Colonic mucosa (tissue), 4 donors: ENCODE measurements around the gene CPVL. TPM values are rescaled to one million over a fixed set of nuclear protein-coding genes. Genes with fewer than 3 reads are reported as not detected.

Experiments used
- DNase-seq: peaks from one replicate; pipeline ENCODE4 v3.0.0-alpha.2; 2020
- H3K27ac ChIP-seq: fragments of 200-600 bp; one replicate; pipeline ENCODE4 v1.8.0; 2021
- H3K27me3 ChIP-seq: fragments of 200-600 bp; one replicate; pipeline ENCODE4 v1.8.0; 2021
- H3K36me3 ChIP-seq: fragments of 200-600 bp; one replicate; pipeline ENCODE4 v1.8.0; 2021
- H3K4me1 ChIP-seq: fragments of 200-600 bp; one replicate; pipeline ENCODE4 v1.8.0; 2021; ENCODE audit warnings: mild to moderate bottlenecking
- H3K4me3 ChIP-seq: fragments of 200-600 bp; one replicate; pipeline ENCODE4 v1.8.0; 2021
- H3K9ac ChIP-seq, 2 donors: one replicate each; pipeline ENCODE4 v1.7.0; 2013; ENCODE audit warnings: control low read depth in 2 of 2, low read depth in 2 of 2, low read length in 2 of 2
- H3K9me3 ChIP-seq: fragments of 200-600 bp; one replicate; pipeline ENCODE4 v1.8.0; 2021
- CTCF ChIP-seq: fragments of 200-600 bp; IDR thresholded peaks from one replicate; pipeline ENCODE4 v1.8.0; 2022; ENCODE audit warnings: antibody characterized with exemption, mild to moderate bottlenecking
- intact Hi-C: fragments of 100-400 bp; cut with DNase I; formaldehyde crosslinking; loops from one replicate; pipeline ENCODE4 v1.14.1; 2022
- total RNA-seq, 2 donors: library from RNA; stranded (reverse); fragmentation: NEBNext Ultra II Directional in 1 of 2; extraction: Animal tissue kit (Norgen Biotek cat#: 25700) in 1 of 2; gene quantifications; one replicate each; pipeline ENCODE4 v1.2.1, GENCODE V29; 2021
- donor health status: healthy.
- donor health status: DM: no; HTN: no; CAD: no.
- donor health status: DM: no; HTN: no; CAD: no.

Gene CPVL
- total RNA-seq = 10 to 100 TPM in 1 of 2 donors, 1 to 10 TPM in 1; 4.9 to 17.0 TPM

GRCh38 chr7:29146057-29146706 lies at the start of gene CPVL:
TSS of gene CPVL (minus strand) at chr7:29146537. CDS start at chr7:29121061, 25,476 bp downstream.
- intact Hi-C loops = no loop called here
- Histone ChIP-seq H3K9ac (peak within 1 kb of the TSS in 1 of 2 donors; percentile 62), H3K27me3 (no peaks in the 10 kb centered on the region), H3K4me1 (no peaks in the 10 kb centered on the region), H3K36me3 (no peaks in the 10 kb centered on the region), H3K9me3 (no peaks in the 10 kb centered on the region), H3K4me3 (peak within 1 kb of the TSS; percentile 36), H3K27ac (no peak within 1 kb of the TSS)
- peak; percentile 59 for DNase-seq
- TF ChIP-seq CTCF = no peak

- peak; percentile 76 for DNase-seq
- Histone ChIP-seq H3K36me3 (no peaks in the 10 kb centered on the region), H3K9ac (peak within 1 kb of the TSS; percentile 70 to 76), H3K9me3 (no peaks in the 10 kb centered on the region), H3K4me1 (no peaks in the 10 kb centered on the region), H3K27ac (peak within 1 kb of the TSS; percentile 62), H3K4me3 (peak within 1 kb of the TSS; percentile 75), H3K27me3 (no peaks in the 10 kb centered on the region)
- TF ChIP-seq CTCF = no peak
- intact Hi-C loops = loop anchor here (5.0 to 10.0 kb wide), 2 partner anchors 140 to 212 kb away; no protein-coding TSS in a partner anchor
Observed at GRCh38 chr7:29194594-29195427, 48.5 kb upstream of the CPVL start, which contains the start of gene CHN2. TSS of gene CHN2 (plus strand) at chr7:29194775.

DNA sequence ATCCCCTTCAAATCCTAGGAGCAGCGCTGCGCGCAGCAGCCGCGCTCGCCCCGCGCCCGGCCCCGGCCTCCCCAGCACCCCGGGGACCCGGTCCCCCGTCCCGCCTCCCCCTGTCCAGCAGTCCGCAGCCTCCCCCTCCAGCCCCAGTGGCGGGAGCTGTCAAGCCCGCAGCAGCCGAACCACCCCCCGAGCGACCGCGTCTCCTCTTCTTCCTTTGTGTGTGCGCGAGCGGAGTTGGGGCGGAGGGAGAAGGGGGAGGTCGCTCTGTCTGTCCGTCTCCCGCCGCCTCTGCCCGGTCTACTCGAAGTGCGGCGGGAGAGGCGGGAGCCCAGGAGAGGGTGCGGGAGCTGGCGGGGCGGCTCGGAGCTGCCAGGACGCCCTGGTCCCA lies 47.9 kb upstream of the CPVL start:
- DNase-seq = peak; percentile 31
- Histone ChIP-seq H3K27ac (peak overlapping the region; percentile 62), H3K36me3 (no peaks in the 10 kb centered on the region), H3K4me1 (no peaks in the 10 kb centered on the region), H3K9me3 (no peaks in the 10 kb centered on the region), H3K9ac (peak overlapping the region; percentile 70 to 76), H3K27me3 (no peaks in the 10 kb centered on the region), H3K4me3 (peak overlapping the region; percentile 75)
- no peak for TF ChIP-seq CTCF
- intact Hi-C loops = loop anchor here (5.0 to 10.0 kb wide), 2 partner anchors 141 to 213 kb away; no protein-coding TSS in a partner anchor

DNA sequence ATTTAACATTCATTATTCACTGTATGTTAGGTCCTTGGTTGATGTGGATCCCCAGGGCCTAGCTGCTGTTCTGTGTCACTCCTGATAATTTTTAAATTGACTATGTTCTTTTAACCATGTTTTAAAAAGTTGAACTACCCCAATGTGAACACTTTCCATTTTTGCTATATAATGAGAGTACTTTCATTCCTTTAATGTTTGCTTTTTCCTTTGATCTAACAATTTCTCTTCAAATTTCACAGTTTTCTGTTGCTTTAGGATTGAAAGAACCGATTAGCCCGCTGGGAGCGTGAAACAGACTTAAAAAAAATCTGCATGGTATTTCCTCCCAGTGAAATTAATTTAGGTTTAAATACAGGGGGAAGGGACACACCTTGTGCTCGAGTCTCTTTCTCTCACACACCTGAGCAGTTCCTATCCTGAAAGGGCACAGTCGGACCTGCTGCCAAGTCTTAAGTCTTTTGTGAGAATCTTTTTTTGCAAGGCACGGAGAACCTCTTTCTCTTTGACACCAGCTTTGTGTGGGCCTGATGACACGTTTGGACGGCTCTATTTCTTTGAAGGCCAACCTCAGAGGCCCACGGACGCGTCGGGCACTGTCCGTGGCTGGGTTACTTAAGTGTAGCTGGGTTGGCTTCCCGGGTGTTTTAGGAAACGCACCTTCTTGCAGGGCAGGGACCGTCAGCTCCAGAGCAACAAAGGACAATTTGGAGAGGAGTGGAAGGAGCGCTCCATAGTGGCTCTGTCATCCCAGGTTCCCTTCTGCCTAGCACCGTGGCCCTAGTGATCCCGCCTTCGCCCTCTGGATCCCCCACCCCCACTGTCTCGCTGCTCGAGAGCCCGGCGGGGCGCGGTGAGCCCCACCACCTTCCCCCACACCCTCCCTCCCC lies 47.2 kb upstream of the CPVL start:
- H3K4me1 ChIP-seq = no peaks in the 10 kb centered on the region
- TF ChIP-seq CTCF = no peak
- DNase-seq = peak; percentile 35
- intact Hi-C loops = loop anchor here (5.0 to 10.0 kb wide), 2 partner anchors 141 to 214 kb away; no protein-coding TSS in a partner anchor
- H3K9ac ChIP-seq = peak overlapping the region in 1 of 2 donors; percentile 46
- no peaks in the 10 kb centered on the region for H3K27me3 ChIP-seq
- H3K9me3 ChIP-seq = no peaks in the 10 kb centered on the region
- no peaks in the 10 kb centered on the region for H3K36me3 ChIP-seq
- no peak overlapping the region for H3K27ac ChIP-seq
- peak overlapping the region; percentile 75 for H3K4me3 ChIP-seq

- intact Hi-C loops = loop anchor here (5.0 to 10.0 kb wide), 2 partner anchors 142 to 214 kb away; no protein-coding TSS in a partner anchor
- DNase-seq = no peak
Observed at GRCh38 chr7:29192811-29193210, 46.5 kb upstream of the CPVL start.

More at GRCh38 chr7:29192811-29193210, 46.5 kb upstream of the CPVL start:
- Histone ChIP-seq H3K27me3 (no peaks in the 10 kb centered on the region), H3K27ac (no peak overlapping the region), H3K4me3 (no peak overlapping the region), H3K36me3 (no peaks in the 10 kb centered on the region), H3K9ac (no peak overlapping the region), H3K4me1 (no peaks in the 10 kb centered on the region), H3K9me3 (no peaks in the 10 kb centered on the region)
- no peak for TF ChIP-seq CTCF
